WI38 (cell line): ENCODE data around the gene FLNC.

ENCODE experiments used
- H3K4me3 ChIP-seq: 2 replicates; pipeline ENCODE4 v1.5.1; 2011; ENCODE audit warnings: low read depth, mild to moderate bottlenecking, control low read depth, low read length
- CTCF ChIP-seq: IDR thresholded peaks from 2 replicates; pipeline ENCODE4 v1.5.1; 2012; ENCODE audit warnings: low read depth, mild to moderate bottlenecking, control low read depth, low read length

Gene FLNC

GRCh38 chr7:128841921-128842673, 11.9 kb downstream of the FLNC start:
- no peak overlapping the region for H3K4me3 ChIP-seq

GRCh38 chr7:128842674-128843641, 12.8 kb downstream of the FLNC start:
- no peak for TF ChIP-seq CTCF
- no peak overlapping the region for H3K4me3 ChIP-seq

More at GRCh38 chr7:128841921-128842673, 11.9 kb downstream of the FLNC start:
- TF ChIP-seq CTCF = peak; percentile 59

- TF ChIP-seq CTCF = no peak
- no peak overlapping the region for H3K4me3 ChIP-seq
Observed at GRCh38 chr7:128843938-128844621, 13.9 kb downstream of the FLNC start.

DNA sequence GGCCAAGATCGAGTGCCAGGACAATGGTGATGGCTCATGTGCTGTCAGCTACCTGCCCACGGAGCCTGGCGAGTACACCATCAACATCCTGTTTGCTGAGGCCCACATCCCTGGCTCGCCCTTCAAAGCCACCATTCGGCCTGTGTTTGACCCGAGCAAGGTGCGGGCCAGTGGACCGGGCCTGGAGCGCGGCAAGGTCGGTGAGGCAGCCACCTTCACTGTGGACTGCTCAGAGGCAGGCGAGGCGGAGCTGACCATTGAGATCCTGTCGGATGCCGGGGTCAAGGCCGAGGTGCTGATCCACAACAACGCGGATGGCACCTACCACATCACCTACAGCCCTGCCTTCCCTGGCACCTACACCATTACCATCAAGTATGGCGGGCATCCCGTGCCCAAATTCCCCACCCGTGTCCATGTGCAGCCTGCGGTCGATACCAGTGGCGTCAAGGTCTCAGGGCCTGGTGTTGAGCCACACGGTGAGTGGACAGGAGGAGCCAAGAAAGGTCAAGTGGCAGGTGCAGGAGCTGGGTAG, 14.6 kb downstream of the FLNC start:
- TF ChIP-seq CTCF = no peak
- no peak overlapping the region for H3K4me3 ChIP-seq

DNA sequence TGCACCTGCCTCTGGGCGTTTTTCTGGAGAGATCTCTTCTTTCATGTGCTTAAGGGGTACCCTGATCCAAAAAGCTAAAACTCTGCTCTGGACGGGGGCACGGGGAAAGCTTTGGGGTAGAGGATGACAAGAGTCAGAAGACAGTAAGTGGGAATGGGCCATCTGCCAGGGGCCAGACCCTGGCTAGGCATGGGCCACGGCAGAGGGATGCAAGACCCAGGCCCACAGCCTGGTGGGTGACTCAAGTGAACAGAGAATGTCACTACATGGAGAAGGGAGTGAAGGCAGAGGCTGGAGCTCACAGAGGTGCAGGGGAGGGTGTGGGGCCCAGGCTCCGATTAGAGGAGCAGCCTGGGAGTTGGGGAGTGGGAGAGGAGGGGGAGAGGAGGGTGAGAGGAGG, 15.3 kb downstream of the FLNC start:
- H3K4me3 ChIP-seq = no peak overlapping the region

DNA sequence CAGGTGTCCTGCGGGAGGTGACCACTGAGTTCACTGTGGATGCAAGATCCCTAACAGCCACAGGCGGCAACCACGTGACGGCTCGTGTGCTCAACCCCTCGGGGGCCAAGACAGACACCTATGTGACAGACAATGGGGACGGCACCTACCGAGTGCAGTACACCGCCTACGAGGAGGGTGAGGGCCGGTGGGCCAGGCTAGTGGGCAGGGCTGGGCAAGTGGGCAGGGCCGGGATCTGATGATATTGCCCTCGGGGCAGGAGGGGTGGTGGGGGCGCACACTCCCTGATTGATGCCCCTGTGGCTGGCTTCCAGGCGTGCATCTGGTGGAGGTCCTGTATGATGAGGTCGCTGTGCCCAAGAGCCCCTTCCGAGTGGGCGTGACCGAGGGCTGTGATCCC, 15.8 kb downstream of the FLNC start:
- TF ChIP-seq CTCF = no peak
- H3K4me3 ChIP-seq = no peak overlapping the region

More for the DNA sequence above, 15.3 kb downstream of the FLNC start:
- TF ChIP-seq CTCF = no peak
